HG02938 (cell line): ENCODE data around the gene AXL.
"Not testable (repeated sequence)": the region's sequence is repeated elsewhere in the genome, so short reads cannot be mapped to it uniquely, and the experiment has no call there.

Experiments
- ATAC-seq: cut with Tn5 transposase; IDR thresholded peaks from one replicate; pipeline ENCODE4 v1.9.1; 2021; ENCODE audit warnings: mild to moderate bottlenecking, moderate library complexity; ENCODE audit not compliant: unreplicated experiment

Gene AXL

DNA sequence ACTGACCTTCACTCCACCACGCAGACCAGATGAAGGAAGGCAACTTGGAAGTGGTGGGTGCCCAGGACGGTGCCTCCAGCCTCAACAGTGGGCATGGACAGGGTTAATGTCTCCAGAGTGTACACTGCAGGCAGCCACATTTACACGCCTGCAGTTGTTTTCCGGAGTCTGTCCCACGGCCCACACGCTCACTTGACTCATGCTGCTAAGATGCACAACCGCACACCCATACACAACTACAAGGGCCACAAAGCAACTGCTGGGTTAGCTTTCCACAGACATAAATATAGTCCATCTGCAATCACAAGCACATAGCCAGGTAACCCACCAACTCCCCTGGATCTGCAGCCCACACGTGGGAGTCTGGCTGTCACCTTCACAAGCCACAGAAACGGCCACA is 12.6 kb upstream of the AXL start:
- no peak for ATAC-seq

DNA sequence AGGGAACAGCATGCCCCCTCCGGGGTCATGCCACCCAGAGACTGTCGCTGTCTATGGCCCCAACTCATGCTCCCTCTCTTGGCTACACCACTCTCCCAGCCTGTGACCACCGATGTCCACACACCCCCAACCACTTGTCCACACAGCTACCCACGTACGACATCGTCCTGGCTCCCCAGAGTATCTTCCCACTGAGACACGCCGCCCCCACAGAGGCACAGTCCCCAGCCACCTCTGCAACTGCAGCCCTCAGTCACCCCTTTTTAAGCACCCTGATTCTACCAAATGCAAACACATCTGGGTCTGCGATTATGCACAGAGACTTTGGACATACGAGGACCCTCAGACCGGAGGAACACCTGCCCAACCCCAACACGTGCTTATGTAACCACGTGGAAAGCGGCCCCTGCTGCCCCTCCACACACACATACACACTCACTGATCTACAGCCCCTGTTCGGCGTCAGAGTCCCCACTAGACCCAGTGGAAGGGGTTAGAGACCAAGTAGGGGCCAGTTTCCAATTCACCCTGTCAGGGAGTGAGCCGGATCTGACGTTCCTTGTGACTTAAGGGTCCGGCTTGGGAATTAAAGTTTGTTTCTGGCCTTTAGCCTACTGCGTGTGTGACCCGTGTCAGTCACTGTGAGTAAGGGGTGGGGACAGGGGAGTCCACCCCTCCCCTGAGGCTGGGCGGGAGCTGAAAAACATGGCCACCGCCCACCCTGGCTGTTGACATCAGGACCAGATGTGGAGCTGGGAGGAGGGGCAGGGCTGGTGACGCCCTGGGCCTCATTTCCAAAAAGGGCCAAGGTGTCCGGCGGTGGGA is 11.9 kb upstream of the AXL start:
- no peak for ATAC-seq

DNA sequence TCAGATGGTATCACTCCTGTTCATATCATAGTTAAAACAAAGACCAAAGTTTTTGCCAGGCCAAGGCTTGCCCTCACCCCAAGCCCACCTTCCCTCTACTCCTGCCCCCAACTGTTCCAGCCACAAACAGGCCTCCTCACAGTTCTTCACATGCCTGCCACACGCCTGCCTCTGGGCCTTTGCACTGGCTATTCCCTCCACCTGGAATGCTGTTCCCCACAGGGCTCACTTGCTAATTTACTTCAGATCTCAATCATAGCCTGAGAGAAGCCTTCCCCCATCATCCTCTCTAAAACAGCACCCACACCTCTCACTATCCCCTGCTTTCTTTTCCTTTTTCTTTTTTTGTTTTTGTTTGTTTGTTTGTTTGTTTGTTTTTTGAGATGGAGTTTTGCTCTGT is 4.9 kb upstream of the AXL start:
- ATAC-seq: no peak

DNA sequence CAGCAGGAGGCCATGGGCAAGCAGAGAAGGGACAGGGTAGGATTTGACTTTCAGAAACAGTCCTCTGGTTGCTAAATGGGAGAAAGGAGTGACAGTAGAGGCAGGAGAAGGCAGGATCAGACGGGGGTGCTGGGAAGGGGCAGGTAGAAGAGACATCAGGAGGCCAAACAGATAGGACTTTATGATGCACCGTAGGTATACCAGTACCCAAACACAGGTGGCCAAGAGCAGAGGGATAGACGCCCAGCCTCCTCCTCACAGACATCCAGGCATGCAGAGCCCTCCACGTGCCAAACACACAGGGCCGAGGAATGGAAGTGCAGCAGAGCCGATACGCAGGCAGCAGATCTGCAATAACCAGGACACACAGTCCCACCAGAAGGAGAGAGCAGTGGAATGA is 1.3 kb upstream of the AXL start:
- ATAC-seq: no peak

DNA sequence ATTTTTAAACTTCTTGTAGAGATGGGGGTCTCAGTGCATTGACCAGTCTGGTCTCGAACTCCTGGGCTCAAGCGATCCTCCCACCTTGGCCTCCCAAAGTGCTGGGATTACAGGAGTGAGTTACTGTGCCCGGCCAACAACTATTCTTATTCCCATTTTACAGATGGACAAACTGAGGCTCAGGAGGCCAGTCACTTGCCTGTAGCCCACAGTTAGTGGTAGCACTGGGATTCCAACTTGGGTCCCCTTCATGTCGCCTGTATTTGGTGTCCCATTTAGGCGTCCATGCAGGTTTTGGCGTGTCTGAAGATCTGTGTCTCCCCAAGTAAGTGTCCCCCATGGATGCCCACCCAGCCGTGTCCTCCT is 791 bp upstream of the AXL start:
- no peak for ATAC-seq

DNA sequence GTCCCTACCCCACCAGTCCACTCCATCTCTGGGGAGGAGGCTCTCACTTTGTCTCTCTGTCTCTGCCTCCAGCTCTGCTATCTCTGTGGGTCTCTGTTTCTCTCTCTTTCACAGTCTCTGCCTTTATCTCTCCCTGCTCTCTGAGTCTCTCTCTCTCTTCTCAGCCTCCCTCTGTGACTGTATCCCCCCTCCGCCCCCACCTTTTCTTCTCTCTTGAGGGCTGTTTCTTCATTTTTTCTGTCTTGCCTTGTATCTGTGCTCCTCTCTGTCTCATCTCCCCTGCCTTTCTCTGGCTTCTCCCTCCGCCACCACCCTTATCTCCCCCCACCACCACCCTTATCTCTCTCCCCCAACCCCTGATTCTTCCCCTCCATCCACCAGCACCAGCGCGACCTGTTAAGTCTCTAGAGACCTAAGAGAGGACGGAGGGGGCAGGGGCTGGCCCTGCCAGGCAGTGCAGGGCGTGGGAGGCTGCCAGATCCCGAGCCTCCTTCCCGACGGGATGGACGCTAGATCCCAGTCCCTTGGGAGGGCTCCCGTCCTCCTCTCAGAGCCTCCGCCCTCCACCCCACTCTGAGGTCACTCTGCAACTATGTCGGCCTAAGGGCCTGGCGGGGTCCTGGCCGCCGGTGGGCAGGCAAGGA is 1.0 kb downstream of the AXL start:
- ATAC-seq: no peak

DNA sequence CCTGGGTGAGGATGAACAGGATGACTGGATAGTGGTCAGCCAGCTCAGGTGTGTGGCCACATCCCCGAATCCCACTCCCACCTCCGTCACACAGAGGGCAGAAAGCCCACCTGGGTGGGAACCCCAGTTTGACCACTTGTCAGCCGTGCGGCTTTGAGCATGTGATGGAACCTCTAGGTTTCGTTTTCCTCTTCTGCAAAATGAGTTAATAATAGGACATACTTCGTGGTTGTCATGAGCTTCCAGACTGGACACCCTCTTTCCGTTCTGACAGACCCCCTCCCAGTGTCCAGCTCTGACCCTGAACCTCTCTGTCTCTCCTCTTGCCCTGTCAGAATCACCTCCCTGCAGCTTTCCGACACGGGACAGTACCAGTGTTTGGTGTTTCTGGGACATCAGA is 1.8 kb downstream of the AXL start:
- ATAC-seq: no peak

DNA sequence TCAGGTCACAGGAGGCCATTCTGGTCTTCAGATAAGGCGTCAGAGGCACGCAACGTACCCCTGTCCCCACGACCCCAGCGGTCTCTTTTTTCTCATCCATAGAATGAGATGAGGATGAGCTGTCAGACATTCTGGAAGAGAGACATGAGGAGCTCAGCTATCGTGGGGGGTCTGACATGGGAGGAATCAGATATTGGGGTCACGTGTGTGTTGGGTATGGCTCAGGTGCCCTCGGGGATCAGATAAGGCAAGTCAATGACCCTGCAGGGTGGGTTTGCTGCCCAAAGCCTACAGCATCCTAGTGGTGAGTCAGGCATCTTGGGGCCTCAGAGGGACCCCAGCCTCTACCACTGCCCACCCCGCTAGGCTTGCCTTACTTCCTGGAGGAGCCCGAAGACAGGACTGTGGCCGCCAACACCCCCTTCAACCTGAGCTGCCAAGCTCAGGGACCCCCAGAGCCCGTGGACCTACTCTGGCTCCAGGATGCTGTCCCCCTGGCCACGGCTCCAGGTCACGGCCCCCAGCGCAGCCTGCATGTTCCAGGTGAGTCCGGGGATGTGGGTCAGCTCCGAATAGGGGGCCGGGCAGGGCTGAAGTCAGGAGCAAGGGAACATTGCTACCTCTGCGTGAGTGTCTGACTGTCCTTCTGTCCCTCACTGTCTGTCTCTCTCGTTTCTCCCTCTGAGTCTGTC is 2.6 kb downstream of the AXL start:
- no peak for ATAC-seq

DNA sequence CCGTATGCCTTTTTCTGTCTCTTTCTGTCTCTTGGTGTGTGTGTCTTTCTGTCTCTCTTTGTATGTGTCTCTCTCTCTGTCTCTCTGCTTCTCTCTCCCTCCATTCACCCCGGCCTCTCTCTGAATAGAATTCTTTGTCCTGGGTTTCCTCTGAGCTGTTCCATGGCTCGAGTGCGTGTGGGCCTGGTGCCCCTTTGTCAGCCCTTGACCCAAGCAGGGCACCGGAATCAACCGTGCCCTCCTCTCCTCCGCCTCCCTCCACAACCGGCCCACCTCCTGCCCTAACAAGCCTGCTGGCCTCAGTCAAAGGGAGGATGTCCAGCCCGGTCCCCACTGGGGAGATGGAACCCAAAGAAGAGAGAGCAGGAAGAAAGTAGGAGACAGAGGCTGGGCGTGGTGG is 3.2 kb downstream of the AXL start:
- no peak for ATAC-seq

DNA sequence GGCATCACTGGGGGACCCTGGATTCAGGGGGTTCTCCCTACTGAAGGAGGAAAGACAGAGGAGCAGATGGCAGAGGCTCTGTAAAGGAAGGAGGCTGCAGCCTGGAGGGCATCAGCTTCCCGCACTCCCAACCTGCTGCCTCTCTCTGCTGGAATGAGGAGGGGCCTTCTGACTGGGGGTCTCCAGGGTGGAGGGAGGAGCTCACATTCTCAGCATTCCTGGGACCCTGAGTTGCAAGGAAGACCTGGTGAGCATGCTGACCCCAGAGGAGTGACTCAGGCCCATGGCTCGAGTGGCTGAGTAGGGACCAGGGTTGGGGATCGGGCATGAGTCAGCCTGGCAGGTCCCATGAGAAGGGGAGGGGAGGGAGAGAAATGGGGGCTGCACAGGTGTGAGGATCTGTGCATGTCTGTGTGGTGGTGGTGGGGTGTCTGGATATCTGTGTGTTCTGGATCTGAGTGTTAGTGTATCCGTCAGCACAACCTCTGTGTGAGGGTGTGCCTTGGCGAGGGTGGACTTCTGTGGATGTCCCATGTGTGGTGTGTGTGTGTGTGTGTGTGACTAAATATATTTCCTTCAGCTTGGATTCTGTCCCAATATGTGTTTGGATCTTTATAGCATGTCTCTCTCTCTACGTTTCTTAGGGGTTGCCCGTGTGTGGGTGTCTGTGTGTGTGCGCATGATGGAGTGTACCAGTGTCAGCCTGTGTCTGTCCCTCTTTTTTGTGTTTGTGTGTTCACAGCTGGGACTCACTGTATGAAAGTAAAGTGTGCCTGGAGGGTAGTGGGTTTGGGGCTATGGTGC is 4.6 kb downstream of the AXL start:
- ATAC-seq: no peak

DNA sequence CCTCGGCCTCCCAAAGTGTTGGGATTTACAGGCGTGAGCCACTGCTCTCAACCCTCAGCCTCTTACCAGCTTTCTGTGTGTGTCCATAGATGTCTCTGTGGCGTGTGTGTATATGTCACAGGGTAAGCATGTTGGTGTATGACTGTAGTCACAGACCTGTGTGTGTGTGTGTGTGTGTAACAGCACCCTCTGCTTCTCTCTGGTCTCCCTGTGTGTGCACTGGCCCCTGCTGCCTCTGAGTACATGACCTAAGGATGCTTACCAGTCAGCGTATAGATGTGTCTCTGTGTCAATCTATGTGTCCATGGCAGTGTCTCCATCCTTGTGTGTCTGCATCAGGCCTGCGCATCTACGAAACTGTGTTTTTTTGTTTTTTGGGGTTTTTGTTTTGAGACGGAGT is 5.6 kb downstream of the AXL start:
- ATAC-seq: no peak

DNA sequence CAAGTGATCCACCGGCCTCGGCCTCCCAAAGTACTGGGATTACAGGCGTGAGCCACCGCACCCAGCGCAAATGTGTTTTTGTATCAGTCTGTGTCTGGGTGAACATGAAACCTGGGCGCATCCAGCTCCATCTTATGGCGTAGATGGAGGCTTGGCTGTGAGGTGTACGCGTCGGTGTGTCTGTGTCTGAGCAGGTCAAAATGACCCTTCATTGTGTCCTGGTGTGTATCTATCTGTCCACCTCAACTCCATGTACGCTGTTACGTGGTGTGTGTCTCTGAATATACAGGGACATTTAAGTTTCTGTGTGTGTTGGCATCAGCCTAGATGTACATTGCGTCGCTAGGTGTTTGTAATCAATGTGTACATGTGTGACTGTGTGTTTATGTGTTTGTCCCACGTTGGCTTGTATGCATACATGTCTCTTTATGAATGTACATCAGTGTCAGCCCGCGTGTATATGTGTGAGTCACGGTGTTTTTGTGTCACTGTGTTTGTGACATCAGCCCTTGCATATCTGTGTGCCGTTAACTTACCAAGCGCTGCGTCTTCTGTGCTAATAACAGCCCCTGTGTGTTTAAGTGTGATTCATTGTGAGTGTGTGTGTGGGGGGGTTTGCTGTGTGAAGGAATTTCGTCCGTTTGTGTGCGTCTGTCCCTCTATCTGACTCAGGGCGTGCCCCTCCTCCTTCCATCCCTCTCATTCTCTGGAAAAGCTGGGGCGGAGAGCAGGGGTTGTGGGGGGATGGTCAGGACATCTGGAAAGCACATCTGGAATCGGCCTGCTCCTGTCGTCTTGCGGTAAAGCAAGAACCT is 6.4 kb downstream of the AXL start:
- ATAC-seq: no peak

DNA sequence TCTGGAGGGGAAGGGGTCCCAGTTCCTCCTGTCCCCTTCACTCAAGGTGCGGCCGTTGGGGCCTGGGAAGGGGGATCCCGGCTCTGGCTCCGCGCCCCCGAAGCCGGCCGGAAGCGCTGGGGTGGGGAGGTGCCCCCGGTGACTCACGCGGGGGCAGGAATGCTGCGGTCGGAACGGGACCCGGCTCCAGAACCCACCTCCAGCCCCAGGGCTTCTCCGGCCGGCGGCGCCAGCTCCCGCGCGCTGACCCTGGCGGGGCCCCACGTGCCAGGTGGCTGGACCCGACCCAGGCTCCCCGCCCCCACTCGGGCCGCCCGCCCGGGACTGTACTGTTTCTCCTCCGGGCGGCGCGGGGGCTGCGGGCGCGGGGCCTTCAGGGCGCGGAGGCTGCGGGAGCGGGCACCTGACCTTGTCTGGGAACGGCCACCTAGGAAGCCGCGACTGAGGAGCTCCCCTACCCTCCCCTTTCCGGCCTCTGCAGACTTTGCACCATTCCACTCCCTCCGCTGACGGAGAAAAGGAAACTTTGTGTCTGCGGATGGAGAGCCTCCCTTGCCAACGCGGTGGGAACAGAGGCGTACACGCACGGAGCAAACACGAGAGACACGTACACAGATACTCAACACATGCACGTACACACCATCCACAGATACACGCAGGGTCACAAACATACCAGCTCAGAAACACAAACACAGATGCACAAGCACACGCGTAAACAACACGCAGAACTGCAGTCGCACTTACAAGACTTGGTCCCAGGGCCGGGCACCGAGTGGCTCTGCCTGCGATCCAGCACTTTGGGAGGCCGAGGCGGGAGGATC is 7.2 kb downstream of the AXL start:
- ATAC-seq: no peak

DNA sequence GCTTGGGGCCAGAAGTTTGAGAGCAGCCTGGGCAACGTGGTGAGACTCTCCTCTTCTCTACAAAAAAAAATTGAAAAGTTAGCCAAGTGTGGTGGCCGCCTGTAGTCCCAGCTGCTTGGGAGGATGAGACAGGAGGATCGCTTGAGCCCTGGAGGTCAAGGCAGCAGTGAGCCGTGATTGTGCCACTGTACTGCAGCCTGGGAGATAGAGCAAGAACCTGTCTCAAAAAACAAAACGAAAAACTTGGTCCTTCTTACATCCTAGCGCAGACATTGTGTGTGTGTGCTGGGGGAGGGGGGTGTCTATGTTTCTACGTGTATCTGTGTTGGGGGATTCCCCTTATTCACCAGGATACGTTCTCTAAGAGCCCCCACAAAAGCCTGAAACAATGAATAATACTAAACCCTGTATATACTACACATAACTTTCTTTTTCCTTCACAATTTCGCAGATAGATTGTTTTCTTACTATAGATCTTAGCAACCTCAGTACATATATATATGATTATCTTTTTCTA is 7.9 kb downstream of the AXL start:
- ATAC-seq: no peak

DNA sequence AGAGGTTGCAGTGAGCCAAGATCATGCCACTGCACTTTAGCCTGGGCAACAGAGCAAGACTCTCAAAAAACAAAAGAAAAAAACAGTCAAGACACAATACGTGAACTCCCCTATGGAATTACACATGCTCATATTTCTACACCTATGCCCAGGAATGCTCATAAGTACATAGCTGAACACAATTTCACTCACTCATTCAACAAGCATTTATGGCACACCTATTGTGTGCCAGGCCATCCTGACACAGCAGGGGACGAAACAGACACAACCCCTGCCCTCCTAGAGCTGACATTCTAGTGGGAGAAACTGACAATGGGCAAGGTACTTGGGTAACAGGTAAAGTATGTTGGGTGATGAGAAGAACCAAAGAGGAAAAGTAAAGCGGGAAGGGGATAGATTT is 9.5 kb downstream of the AXL start:
- ATAC-seq: no peak

DNA sequence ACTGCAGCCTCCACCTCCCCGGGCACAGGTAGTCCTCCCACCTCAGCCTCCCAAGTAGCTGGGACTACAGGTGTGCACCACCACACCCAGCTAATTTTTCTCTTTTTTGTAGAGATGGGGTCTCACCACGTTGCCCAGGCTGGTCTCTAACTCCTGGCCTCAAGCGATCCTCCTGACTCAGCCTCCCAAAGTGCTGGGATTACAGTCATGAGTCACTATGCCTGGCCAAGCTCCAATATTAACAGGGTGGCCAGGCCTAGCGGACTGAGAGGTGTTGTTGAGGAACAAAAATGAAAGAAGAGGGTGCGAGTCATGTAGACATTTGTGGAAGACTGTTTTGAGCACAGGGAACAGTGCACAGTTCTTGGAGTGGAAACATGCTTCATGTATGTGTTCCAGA is 10.3 kb downstream of the AXL start:
- not testable (repeated sequence) for ATAC-seq

DNA sequence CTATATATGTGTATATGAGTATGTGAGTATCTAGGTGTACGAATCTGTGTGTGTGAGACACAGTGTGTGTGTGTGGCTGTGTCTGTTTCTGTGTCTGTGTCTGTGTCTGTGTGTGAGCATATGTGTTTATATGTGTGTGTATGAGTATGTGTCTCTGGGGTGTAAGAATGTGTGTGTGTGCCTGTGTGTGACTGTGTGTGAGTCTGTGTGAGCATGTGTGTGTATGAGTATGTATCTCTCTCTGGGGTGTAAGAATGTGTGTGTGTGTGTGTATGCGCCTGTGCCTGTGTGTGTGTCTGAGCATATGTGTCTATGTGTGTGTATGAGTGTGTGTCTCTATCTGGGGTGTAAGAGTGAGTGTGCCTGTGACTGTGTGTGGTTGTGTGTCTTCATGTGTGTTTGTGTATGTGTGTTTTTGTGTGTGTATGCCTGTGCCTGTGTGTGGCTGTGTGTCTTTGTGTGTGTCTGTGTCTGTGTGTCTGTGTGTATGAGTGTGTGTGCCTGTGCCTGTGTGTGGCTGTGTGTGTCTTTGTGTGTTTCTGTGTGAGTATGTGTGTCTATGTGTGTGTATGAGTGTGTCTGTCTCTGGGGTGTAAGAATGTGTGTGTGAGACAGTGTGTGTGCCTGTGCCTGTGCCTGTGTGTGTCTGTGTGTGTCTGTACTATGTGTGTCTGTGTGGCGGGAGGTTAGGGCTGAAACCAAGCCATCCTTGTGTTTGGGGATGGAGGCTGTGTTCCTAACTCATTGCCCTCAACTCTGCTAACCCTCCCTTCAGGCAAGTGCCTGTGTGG is 11.2 kb downstream of the AXL start:
- no peak for ATAC-seq

DNA sequence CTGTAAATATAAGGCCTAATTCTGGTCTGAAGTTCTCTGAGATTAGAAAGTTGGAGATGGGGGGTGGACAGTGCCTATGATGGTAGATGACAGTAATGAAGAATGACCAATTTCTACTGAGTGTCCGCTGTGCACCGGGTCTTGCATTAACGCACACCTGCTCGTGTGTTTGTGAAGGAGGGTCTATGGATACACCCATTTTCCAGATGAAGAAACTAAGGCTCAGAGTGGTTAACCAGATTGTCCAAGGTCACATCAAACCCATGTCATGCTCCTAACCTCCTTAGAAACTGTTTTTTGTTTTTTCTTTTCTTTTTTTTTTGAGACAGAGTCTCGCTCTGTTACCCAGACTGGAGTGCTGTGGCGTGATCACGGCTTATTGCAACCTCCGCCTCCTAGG is 13.7 kb downstream of the AXL start:
- no peak for ATAC-seq
